A673 (cell line): ENCODE results near the gene WASF2. TPM values are rescaled to one million over a fixed set of nuclear protein-coding genes. Genes with fewer than 3 reads are reported as not detected.

ENCODE experiments used
- BruUV-seq: library from RNA; stranded (reverse); fragments of 400-500 nt; replicated peaks from 2 replicates; lab custom pipeline; 2021; lab: Mats Ljungman, UMichigan
- CTCF ChIA-PET: fragments of 300-600 bp; sonication (Branson Sonifier 250); formaldehyde crosslinking; loops from one replicate; lab custom pipeline; 2022; ENCODE audit warnings: antibody characterized with exemption; lab: Charles Lee
- POLR2A ChIA-PET: fragments of 300-600 bp; sonication (Branson Sonifier 250); formaldehyde crosslinking; loops from one replicate; lab custom pipeline; 2022; ENCODE audit warnings: antibody characterized with exemption; ENCODE audit not compliant: low non-redundant PET; lab: Charles Lee
- DNase-seq: peaks from one replicate; pipeline ENCODE4 v3.0.0-alpha.2; 2015; ENCODE audit warnings: low spot score
- H3K27ac ChIP-seq: fragments of 200-600 bp; sonication (generic); 2 replicates; pipeline ENCODE4 v1.5.1; 2016; ENCODE audit warnings: mixed run types, low read depth, mild to moderate bottlenecking, mixed read lengths, antibody characterized with exemption, low read length; ENCODE audit not compliant: poor library complexity, severe bottlenecking
- H3K27me3 ChIP-seq: fragments of 200-600 bp; sonication (generic); replicated peaks from 2 replicates; pipeline ENCODE4 v1.6.1; 2017; ENCODE audit warnings: mixed run types, low read depth, mild to moderate bottlenecking, mixed read lengths, antibody characterized with exemption, low read length; ENCODE audit not compliant: insufficient read depth, poor library complexity
- H3K36me3 ChIP-seq: fragments of 200-600 bp; sonication (generic); 2 replicates; pipeline ENCODE4 v1.6.1; 2016; ENCODE audit warnings: mixed run types, mild to moderate bottlenecking, mixed read lengths, antibody characterized with exemption, low read length; ENCODE audit not compliant: insufficient read depth, poor library complexity, severe bottlenecking
- H3K4me1 ChIP-seq: fragments of 200-600 bp; sonication (generic); 2 replicates; pipeline ENCODE4 v1.6.1; 2017; ENCODE audit warnings: mixed run types, mild to moderate bottlenecking, mixed read lengths, antibody characterized with exemption, low read length; ENCODE audit not compliant: insufficient read depth, poor library complexity, severe bottlenecking
- H3K4me3 ChIP-seq: fragments of 200-600 bp; sonication (generic); 2 replicates; pipeline ENCODE4 v1.5.1; 2016; ENCODE audit warnings: low read depth, mixed run types, mild to moderate bottlenecking, mixed read lengths, low read length; ENCODE audit not compliant: poor library complexity, severe bottlenecking
- H3K9me3 ChIP-seq: fragments of 200-600 bp; sonication (generic); 2 replicates; pipeline ENCODE4 v1.6.1; 2016; ENCODE audit warnings: mixed run types, low read depth, mild to moderate bottlenecking, mixed read lengths, antibody characterized with exemption, low read length; ENCODE audit not compliant: poor library complexity, severe bottlenecking
- CTCF ChIP-seq: fragments of 300-800, 200-600 bp; sonication (generic); conservative IDR thresholded peaks from 2 replicates; pipeline ENCODE4 v1.5.1; 2017; ENCODE audit warnings: low read depth, mild to moderate bottlenecking, antibody characterized with exemption, low read length, moderate library complexity, mixed read lengths
- EZH2 ChIP-seq: fragments of 200-600 bp; sonication (generic); IDR thresholded peaks from 2 replicates; pipeline ENCODE4 v1.6.1; 2017; ENCODE audit warnings: borderline replicate concordance, low read depth, mild to moderate bottlenecking, mixed read lengths, antibody characterized with exemption, low read length; ENCODE audit not compliant: poor library complexity, severe bottlenecking
- intact Hi-C: fragments of 100-400 bp; cut with micrococcal nuclease; formaldehyde crosslinking; loops from one replicate; pipeline ENCODE4 v1.10.0; 2022; ENCODE audit not compliant: unreplicated experiment
- total RNA-seq: library from RNA; stranded (reverse); gene quantifications from 2 replicates; pipeline ENCODE4 v1.2.3, GENCODE V29; 2021

Gene WASF2
- total RNA-seq, 1 experiment from 2014 or later: 133 TPM

- no peaks in the 10 kb centered on the region for H3K36me3 ChIP-seq
- BruUV-seq: no TSS peak
- intact Hi-C loops: no loop called here
- CTCF ChIA-PET: interaction anchor here (0.6 to 1.4 kb wide), 4 partner anchors 9 to 845 kb away, joined by 3 to 8 read pairs (median 4); no protein-coding TSS in a partner anchor
- no peak overlapping the region for H3K4me3 ChIP-seq
- H3K27me3 ChIP-seq: no peaks in the 10 kb centered on the region
- H3K9me3 ChIP-seq: no peaks in the 10 kb centered on the region
- POLR2A ChIA-PET: no interaction called here
- no peak for TF ChIP-seq EZH2
- no peak for TF ChIP-seq CTCF
- no peak for DNase-seq
- no peak overlapping the region for H3K27ac ChIP-seq
- H3K4me1 ChIP-seq: no peaks in the 10 kb centered on the region
Observed at GRCh38 chr1:27356277-27356618, 133.7 kb downstream of the WASF2 start.

- POLR2A ChIA-PET: no interaction called here
- TF ChIP-seq EZH2: no peak
- no peak for TF ChIP-seq CTCF
- no peak overlapping the region for H3K27ac ChIP-seq
- H3K4me3 ChIP-seq: no peak overlapping the region
- no peaks in the 10 kb centered on the region for H3K36me3 ChIP-seq
- BruUV-seq: no TSS peak
- CTCF ChIA-PET: interaction anchor here (0.6 kb wide), 1 partner anchor 17 kb away, joined by 8 read pairs; no protein-coding TSS in a partner anchor
- H3K27me3 ChIP-seq: no peaks in the 10 kb centered on the region
- intact Hi-C loops: no loop called here
- no peaks in the 10 kb centered on the region for H3K4me1 ChIP-seq
- no peak for DNase-seq
- H3K9me3 ChIP-seq: no peaks in the 10 kb centered on the region
Observed at GRCh38 chr1:27355683-27356082, 134.3 kb downstream of the WASF2 start.

Other genes with a start within 250 kb of the WASF2 start
- 48.5 and 55.5 TPM in 2 replicates for gene TMEM222, start 168.0 kb downstream of the WASF2 start, total RNA-seq
- 2.1 and 3.6 TPM in 2 replicates for gene SYTL1, start 148.1 kb downstream of the WASF2 start, total RNA-seq
- 2.4 and 2.9 TPM in 2 replicates for gene MAP3K6, start 123.2 kb downstream of the WASF2 start, total RNA-seq
- not detected in 2 replicates for gene FCN3, start 115.3 kb downstream of the WASF2 start, total RNA-seq
- gene CD164L2, start 106.8 kb downstream of the WASF2 start, total RNA-seq: not detected in 2 replicates
- gene GPR3, start 97.5 kb downstream of the WASF2 start, total RNA-seq: 3.1 and 4.9 TPM in 2 replicates
- 33.2 and 34.2 TPM in 2 replicates for gene AHDC1, start 114.0 kb upstream of the WASF2 start, total RNA-seq
- gene FGR, start 145.0 kb upstream of the WASF2 start, total RNA-seq: not detected in 2 replicates
- gene IFI6, start 182.0 kb upstream of the WASF2 start, total RNA-seq: 18.7 and 19.4 TPM in 2 replicates
- gene FAM76A, start 235.8 kb upstream of the WASF2 start, total RNA-seq: 15.6 and 17.9 TPM in 2 replicates